HG03135 (cell line): ENCODE data around the gene CABLES1.

Source experiments
- ATAC-seq: cut with Tn5 transposase; IDR thresholded peaks from one replicate; pipeline ENCODE4 v1.9.1; 2021; ENCODE audit warnings: mild to moderate bottlenecking, moderate library complexity; ENCODE audit not compliant: unreplicated experiment

The CABLES1 gene

DNA sequence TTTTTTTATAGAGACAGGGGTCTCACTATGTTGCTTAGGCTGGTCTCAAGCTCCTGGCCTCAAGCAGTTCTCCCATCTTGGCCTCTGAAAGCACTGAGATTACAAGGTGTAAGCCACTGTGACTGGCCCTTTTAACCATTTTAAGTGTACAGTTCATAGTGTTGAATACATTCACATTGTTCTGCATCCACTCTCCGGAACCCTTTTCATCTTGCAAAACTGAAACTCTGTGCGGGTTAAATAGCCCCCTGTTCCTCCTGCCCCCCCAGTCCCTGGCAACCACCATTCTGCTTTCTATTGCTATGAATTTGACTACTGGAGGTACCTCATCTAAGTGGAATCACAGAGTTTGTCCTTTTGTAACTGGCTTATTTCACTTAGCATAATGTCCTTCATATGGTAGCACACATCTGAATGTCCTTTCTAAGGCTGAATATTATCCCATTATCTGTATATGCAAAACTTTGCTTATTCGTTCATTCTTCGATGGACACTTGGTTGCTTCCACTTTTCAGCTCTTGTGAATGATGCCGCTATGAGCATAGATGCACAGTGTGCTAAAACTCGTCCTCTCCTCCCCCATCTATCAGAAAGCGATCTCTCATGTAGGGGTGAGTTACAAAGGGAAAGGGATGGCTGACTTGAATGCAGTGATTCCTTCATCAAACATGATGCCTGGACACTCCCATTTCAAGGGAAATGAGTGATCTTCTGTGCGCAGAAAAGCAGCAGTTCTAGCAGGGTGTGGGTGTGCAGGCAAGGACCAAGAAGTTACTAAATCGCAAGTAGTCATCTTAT lies 30.2 kb downstream of the CABLES1 start:
- no peak for ATAC-seq

DNA sequence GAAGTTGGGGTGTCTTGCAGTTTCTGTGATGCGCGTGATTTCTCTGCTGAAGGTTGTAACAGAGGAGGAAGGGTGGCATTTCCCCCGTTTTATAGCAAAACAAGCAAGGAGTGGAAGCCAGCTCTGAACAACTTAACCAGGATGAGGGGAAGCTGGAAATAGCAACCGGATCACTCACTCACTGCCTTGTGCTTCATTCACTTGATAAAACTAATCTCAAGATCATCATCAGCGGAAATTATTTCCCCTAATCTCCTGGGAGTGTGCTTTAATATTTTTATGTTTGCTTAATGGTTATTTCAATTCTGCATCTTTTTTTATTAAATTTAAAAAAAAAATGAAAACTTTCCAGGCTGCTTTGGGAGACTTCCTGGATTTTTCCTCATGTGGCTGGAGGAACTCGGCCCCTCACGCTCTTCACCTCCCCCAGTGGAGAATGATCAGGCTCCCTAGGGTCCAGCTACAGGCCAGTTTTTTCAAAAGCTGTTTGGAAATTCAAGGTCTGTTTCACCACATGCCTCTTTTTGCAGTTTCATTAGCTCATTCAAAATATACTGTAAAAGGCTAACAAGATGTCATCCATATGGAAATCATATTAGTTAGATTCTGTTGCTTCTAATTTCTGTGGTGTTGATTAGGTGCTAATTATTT lies 31.7 kb downstream of the CABLES1 start:
- no peak for ATAC-seq

DNA sequence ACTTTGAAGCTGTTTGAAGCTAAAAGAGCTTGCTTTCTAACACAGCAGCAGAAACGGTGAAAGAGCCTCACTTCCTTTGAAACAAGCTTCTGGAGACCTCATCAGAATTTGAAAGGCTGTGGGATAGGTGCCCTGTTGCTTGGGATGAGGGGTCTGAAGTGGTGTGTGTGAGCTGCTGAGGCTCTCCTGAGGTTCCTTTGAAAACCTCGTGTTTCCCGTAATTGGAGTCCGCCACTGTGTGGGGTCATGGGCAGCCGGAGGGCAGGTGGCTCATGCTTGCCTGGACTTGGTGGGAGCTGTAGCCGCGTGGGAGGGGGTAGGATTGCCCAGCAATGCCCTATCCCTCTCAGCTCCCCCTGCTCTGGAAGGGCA lies 34.4 kb downstream of the CABLES1 start:
- no peak for ATAC-seq

DNA sequence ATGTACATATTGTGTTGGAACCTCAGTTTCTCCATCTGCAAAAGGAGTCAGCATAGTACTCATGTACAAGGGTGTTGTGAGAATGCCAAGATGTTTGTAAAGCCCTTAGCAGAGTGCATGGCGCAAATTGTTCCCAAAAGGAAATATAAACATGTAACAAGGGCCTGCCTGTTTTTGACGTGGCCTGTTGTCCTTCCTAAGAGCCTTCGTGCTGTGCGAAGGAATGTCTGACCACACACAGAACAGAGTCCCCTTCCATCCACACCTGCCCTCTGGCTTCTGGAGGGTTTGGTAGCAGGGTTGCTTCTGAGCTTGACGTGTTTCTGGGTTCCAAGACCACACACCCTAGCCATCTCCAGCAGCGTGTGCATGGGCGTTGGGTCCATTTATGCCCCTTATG lies 34.9 kb downstream of the CABLES1 start:
- ATAC-seq = no peak

DNA sequence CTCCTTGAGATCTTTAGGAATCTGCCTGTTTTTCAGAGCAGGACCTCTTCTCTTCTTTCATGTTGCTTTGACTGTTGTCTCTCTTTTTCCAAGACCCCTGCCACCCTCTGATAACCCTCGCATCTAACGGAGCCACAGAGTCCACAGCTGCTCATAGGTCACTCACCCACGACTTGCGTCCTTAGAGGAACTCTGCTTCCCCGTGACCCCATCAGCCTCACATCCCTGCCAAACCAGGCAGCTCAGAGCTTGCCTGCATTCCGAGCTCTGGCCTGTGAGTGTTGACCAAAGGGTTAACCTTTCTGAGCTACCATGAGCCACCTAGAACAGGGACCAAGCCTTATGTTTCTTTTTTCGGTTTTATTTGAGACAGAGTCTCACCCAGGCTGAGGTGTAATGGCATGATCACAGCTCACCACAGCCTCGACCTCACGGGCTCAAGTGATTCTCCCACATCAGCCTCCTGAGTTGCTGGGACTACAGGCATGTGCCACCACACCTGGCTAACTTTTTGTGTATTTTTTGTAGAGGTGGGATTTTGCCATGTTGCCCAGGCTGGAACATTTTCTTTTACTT lies 36.4 kb downstream of the CABLES1 start:
- ATAC-seq = no peak

DNA sequence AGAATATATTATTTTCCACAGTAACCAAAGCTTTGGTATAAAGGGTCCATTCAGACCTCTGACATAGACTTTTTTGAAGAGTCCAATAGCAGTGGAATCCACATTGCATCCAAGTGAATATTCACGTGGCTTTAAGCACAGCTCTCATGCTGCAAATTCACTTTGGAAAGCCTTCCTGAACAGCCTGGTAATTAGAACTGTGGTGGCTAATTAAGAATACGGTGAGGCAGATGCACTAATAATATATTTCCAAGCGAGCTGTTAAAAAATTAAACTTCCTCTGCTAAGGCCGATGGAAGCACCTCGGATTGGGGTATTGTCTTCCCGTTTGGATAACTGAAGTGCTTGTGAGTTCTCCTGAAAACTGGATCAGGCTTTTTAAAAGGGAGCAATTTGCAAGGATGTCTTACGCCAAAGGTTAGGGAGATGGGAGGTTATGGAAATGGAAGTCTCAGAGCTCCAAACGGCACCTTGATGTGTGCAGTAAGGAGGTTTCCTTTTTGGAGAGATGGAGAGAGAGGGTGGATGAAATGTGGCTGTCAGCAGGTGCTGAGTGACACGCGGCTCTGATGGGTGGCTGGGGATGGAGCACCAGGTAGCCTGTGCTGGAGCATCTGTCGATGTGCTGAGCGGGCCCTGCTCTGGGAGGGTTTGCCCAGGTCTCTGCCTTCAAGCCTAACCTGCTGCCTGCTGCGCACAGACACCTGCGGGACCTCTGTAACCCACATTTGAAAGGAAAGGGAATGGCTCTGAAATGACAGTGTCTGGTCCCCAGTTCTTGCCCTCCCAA lies 37.5 kb downstream of the CABLES1 start:
- no peak for ATAC-seq

DNA sequence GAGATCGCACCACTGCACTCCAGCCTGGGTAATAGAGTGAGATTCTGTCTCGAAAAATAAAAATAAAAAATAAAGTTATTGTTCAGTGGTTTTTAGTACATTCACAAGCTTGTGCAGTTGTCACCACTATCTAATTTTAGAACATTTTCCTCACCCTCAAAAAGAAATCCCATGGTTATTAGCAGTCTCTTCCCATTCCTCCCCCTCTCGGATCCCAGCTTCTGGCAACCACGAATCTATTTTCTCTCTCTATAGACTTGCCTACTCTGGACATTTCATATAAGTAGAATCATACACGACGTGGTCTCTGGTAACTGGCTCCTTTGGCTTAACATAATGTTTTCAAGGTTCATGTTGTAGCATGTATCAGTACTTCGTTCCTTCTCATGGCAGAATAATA lies 38.6 kb downstream of the CABLES1 start:
- no peak for ATAC-seq

DNA sequence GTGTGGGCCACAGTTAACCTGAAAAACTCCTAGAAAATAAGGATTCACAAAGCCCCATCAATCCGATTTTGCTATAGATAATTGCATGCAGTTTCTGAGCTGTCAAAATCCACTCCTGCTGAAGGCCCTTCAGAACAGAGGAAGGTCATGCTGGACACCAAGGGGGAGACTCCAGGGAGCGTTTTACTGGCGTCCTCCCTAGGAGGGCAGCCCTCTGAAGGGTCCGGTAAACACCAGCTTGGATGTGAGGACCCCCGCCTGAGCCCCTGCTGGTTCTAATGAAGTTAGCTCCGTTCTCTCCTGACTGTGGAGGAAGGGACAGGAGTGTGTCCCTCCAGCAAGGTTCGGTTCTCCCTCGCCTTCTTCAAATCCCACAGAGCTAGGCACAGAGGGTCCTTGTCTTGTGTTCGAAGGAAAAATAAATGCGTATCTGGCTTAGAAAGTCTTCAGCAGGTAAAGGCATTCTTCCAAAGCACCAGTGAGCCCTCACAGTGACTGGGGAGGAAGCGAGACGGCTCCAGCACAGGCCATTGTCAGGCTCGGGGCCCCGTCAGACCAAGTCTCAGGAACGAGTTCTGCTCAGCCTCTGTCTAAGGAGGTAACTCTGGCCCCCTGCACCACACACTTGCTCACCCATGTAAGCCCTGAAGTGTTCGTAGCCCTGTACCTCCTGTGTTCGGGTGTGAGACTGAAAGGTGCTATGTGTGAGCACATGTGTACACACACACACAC lies 41.6 kb downstream of the CABLES1 start:
- ATAC-seq = no peak

DNA sequence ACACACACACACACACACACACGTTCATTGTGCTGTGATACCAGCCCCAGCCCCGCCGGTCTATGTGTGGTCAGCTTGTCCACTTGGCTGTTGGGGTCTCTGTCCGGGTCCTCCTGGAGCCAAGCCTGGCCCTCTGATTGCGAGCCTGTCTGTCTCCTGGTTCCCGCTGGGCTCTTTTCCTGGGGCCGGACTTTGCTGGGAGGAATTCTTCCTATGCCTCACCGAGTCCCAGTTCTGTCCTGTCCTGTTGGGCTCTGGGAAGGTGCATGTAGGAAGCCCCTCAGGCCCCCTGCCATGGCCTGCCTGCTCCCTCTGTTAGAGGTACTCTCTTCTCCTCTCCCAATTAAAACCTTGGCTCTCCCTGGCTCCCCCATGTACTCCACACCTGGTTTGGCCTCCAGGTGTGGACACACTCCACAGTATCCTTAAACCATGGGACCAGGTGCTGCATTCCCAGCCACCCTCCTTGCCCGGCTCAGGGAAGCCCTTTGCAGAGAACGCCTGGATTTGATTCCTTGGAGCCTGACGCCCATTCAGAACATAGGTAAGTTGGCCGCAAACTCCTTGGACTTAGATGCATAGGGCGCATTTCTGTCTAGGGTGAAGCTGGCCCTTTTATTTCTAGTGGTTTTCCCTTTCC lies 42.3 kb downstream of the CABLES1 start:
- ATAC-seq = no peak

DNA sequence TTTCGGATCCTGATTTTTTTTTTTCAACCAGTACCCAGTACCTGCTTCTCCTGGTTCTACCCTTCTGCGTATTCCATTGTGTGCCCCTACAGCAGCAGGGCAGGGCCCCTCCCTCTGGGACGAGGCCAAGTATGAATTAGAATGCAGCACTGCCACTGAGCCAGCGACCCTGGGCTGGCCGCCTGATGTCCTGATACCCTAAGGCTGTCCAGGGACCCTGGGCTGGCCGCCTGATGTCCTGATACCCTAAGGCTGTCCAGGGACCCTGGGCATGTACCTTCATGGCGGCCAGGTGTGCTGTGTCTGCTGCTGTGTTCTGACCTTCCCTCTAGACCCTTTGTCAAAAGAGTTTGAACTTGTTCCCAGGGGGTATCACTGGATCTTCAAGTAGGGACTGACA lies 42.9 kb downstream of the CABLES1 start:
- no peak for ATAC-seq

DNA sequence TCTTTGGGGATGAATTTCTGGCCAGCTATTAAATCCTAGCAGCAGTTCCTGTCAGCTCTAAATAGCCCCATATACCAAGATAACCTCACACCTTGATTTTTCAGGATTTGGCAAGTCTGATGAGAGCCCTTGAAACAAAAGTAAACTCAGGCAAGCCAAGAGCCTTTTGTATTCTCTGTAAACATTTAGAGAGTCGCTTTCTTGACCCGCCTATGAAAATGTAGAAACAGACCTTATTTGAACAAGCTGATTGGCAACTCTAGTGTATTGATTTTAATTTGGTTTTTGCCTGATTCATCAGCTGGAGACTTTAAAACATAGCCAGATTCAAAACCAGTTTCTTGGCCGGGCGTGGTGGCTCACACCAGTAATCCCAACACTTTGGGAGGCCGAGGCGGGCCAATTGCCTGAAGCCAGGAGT lies 43.4 kb downstream of the CABLES1 start:
- ATAC-seq = no peak

DNA sequence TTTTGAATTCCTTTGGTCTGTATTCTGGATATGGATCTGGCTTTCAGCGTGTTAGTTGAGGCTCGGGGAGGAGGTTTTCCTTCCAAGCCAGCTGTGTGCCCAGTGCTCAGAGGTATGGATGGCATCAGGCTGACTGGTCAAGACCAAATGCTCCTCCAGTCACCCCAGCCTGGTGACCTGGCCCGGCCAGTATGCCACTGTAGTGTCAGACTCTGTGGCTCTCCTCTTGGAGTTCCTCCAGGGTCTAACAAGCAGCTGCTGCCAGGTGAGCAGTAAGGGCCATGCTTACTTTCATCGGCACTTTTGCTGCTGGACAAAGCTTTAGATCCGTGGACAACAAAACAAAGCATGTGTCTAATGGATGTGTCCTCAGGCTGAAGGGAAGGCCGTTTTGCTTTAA lies 44.1 kb downstream of the CABLES1 start:
- no peak for ATAC-seq

DNA sequence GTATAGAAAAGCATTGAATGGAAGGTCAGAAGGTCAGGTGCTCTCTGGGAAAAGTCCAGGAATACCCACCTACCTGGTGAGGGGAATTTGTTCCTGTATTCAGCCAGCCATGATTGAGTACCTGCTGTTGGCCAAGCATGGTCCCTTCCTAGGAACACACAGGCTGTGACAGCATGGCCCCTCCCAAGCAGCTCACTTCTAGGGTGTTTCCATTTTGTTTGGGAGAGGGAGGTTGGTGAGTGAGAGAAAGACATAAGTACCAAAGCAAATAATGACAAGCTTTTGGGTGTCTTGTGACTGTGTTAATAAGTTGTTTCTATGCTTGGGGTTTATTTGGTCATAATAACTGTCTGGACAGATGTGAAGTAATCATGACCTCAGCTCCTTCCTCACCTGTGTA lies 46.3 kb downstream of the CABLES1 start:
- ATAC-seq = no peak

DNA sequence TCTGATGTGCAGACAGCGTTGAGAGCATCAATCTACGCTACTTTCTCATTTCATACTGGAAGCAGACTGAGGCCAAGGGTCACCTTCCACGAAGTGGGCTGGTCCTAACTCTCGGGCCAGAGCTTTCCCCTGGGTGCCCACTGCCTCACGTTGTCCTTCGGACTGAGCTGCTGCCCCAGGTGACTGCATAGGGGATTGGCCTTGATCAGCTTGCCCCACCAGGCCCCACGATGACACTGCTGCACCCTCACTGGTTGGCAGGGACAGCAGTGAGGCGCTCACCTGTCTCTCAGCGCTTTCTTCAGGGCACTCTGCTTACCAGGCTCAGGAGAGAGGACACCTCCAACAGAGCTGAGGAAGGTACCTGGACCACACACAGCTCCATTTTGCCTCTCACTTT lies 47.3 kb downstream of the CABLES1 start:
- ATAC-seq = no peak

DNA sequence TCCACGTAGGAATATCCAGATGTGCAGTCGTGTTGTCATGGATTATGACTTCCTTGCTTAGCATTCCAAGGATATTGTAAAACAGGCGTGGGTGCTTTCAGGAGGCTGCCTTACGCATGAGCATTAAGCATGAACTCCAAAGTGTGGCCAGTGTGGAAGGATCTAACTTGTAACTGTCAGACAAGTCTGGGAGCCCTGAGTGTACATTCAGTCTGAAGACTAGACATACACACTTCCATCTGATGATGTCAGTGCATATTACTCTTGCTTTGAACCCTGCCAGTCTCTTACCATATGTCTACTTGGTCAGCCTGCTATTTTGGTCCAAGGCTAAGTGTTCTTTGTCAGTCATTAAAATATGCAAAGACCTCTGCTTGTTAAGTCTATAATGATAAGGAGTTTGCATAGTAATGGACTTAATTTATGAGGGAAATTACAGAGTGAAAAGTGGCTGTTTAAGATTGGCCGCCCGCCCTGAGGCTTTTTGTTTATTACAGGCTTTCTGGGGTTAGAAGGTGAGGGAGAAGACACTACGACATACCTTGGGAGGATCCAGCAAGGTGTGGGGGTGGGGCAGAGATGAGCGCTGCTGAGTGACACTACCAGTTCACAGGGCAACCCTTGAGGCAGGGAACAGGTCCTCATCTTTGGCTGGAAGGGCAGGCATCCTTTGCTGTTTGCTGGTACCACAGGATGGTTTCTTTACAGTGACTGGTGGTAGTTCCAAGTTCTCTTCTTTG lies 48.3 kb downstream of the CABLES1 start:
- ATAC-seq = no peak

DNA sequence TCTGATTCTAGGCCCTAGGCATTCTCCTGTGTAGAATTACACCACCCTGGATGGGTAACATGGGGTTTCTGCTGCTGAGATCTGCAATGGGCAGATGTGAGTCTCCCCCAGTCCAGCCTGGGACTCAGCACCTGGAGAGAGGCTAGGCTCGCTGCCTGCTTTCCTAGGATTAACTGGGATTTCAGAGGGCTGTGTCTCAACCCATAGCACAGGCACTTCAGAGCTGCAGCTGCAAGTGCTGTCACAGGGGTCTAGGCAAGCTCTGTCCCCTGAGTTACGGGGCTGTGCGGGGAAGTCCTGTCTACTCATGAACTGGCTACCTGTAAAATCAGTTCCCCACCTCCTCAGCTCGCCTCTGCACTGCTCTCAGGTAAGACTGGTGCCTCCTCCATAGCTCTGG lies 51.5 kb downstream of the CABLES1 start:
- no peak for ATAC-seq

DNA sequence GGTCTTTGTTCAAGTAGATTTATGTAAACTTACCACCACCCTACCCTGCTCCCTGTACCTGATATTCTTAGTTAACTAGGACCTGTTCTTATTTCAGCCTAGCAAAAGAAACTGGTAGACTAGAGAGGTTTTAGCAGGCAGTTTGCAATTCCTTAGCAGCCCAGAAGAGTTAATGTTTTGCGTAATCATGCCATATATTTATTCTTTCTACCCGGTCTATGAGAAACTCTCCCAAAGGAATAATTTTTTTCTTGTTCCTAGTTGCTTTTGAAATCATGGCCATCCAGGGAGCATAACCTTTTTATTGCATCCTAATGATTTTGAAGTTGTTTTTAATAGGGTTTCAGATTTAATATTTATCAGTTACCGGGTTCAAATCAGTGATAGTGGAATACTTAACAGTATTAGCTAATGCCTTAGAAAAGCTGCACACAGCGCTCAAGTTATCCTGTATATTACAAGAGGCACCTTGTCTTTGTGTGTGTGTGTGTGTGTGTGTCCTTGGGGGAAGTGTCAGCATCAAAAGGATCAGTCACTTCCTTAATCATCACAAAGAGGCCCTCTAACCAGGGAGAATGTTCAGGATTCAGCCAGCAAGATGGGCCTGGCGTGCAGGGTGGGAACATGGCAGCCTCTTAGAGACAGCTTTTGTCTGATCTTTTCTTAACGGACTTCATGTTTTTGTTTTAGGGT lies 52.9 kb downstream of the CABLES1 start:
- no peak for ATAC-seq

DNA sequence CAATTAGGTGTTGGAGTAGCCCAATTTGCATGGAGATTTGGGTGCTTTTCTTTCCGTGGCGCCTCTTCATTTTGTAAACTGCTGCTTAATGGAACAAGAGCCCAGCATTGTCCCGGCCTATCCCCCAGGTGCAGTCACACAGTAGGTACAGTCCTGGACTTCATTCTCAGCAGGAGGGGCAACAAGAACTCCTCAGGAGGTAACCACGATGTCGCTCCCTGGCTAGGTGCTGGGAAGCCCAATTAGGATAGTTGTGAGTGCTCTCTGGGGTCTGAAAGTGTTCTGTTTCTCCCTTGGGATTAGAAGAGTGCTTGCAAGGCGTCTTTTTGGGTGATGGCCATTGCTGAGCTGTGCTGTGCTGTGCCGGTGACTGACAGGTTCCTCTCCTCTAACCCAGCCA lies 53.8 kb downstream of the CABLES1 start:
- no peak for ATAC-seq
